H1 (cell line): ENCODE data around the gene LRG1.

Source experiments
- CHD1 ChIP-seq: IDR thresholded peaks from 2 replicates; pipeline ENCODE4 v1.6.1; 2012; ENCODE audit warnings: low read depth, low read length, improper control_type of control experiment
- CTCF ChIP-seq, 3 experiments: IDR thresholded peaks; 1 replicate in 2 of 3; 2 replicates in 1 of 3; pipeline versions ENCODE4 v1.5.1 to v1.6.1; 2011; ENCODE audit warnings: low read length in 3 of 3, mild to moderate bottlenecking in 3 of 3, inconsistent platforms in 2 of 3, low read depth in 1 of 3, moderate library complexity in 1 of 3; ENCODE audit not compliant: insufficient read depth in 1 of 3; ENCODE audit errors: control extremely low read depth in 1 of 3
- EZH2 ChIP-seq: fragments of 200-600 bp; sonication (generic); IDR thresholded peaks from 2 replicates; pipeline ENCODE4 v1.7.1; 2012; ENCODE audit warnings: low read depth, mild to moderate bottlenecking, moderate library complexity, low read length, inconsistent platforms; ENCODE audit not compliant: severe bottlenecking
- FOSL1 ChIP-seq: IDR thresholded peaks from 2 replicates; pipeline ENCODE4 v1.6.1; 2011; ENCODE audit warnings: mild to moderate bottlenecking, low read depth, low read length, moderate library complexity; ENCODE audit not compliant: insufficient read depth
- YY1 ChIP-seq: IDR thresholded peaks from 2 replicates; pipeline ENCODE4 v1.6.1; 2011; ENCODE audit warnings: low read depth, mild to moderate bottlenecking, low read length

DNA sequence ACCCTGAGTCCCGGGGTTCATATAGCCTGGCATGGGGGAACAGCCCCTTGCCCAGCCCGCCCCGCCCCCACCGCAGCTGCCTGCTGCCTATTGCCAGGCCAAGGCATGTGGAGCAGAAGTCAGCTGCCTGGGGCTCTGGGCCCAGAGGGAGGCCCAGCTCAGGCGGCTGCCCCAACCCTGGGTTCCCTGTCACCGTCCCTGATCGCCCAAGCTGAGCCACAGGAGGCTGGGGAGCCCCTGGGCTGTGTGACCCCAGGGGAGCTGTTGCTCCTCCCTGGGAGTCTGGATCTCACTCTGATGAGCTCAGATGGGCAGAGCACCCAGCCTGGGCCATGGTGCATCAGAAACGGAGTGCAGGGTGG, 22.9 kb downstream of the LRG1 start:
- TF ChIP-seq CHD1 (no peak), CTCF (IDR thresholded peaks at IDR 0.05; ENCODE audit: control extremely low read depth in 1 of 3, insufficient read depth in 1 of 3, low read depth in 1 of 3, low read length in 3 of 3) (no peak), EZH2 (no peak), FOSL1 (no peak), YY1 (no peak)
